MG63 (cell line): ENCODE measurements around the gene ASB14. TPM values are rescaled to one million over a fixed set of nuclear protein-coding genes. Genes with fewer than 3 reads are reported as not detected.
"Not testable (repeated sequence)": the region's sequence is repeated elsewhere in the genome, so short reads cannot be mapped to it uniquely, and the experiment has no call there.

Source experiments
- DNase-seq: peaks from one replicate; pipeline ENCODE4 v3.0.0-alpha.2; 2020
- H3K27me3 ChIP-seq: fragments of 250-450 bp; sonication (Bioruptor Pico); 2 replicates; pipeline ENCODE4 v1.5.1; 2020; ENCODE audit warnings: mild to moderate bottlenecking, moderate library complexity
- H3K36me3 ChIP-seq: fragments of 250-450 bp; sonication (Bioruptor Pico); 2 replicates; pipeline ENCODE4 v1.5.1; 2020; ENCODE audit warnings: mild to moderate bottlenecking, moderate library complexity
- H3K4me3 ChIP-seq: fragments of 250-450 bp; sonication (Bioruptor Pico); 2 replicates; pipeline ENCODE4 v1.5.1; 2020; ENCODE audit warnings: mild to moderate bottlenecking, moderate library complexity
- H3K9me3 ChIP-seq: fragments of 250-450 bp; sonication (Bioruptor Pico); 2 replicates; pipeline ENCODE4 v1.5.1; 2020; ENCODE audit warnings: mild to moderate bottlenecking, moderate library complexity
- total RNA-seq: library from RNA; depleted of rRNA; stranded (reverse); fragments of >200 nt; shearing (Covaris generic); gene quantifications from 2 replicates; pipeline ENCODE4 v1.2.3, GENCODE V29; 2014; ENCODE audit warnings: low replicate concordance; rRNA removed

The ASB14 gene
- not detected in 2 replicates for total RNA-seq

DNA sequence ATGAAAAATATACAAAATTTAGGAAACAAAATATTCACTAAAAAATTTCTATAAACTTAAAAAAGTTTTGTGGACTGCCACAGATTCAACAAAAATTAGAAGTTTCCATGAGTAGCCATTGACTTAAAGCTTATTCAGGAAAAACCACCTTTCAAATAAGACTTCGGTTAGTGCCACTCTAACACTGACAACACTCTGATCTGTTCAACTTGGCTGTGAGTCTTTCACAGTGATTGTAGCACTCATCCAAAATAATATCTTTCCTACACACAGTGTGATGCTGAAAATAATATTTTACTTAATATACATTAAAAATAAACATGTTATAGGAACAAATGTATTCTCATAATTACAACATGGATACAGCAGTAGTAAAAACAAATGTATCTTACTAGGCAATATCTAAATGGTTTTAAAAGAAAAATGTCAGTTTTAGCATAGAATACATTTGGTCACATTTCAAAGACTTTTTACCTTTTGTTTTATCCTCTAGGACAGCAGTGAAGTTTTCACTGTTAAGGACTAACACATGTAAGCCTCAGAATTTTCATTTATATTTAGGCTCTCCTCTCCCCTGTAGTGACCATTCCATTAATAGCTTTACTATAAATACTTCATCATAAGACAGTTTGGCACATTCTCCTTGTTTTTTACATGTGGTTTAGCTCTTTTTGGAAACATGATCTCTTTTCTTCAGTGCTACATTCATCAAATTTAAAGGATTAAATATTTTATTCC, at the start of gene ASB14:
ASB14 (minus strand) TSS at position 527 of the 738 bp plus-strand sequence. CDS start 652 bp downstream, outside the sequence.
- no peaks in the 10 kb centered on the region for H3K9me3 ChIP-seq
- no peaks in the 10 kb centered on the region for H3K27me3 ChIP-seq
- H3K36me3 ChIP-seq, result no peaks in the 10 kb centered on the region
- no peak within 1 kb of the TSS for H3K4me3 ChIP-seq
- no peak for DNase-seq

DNA sequence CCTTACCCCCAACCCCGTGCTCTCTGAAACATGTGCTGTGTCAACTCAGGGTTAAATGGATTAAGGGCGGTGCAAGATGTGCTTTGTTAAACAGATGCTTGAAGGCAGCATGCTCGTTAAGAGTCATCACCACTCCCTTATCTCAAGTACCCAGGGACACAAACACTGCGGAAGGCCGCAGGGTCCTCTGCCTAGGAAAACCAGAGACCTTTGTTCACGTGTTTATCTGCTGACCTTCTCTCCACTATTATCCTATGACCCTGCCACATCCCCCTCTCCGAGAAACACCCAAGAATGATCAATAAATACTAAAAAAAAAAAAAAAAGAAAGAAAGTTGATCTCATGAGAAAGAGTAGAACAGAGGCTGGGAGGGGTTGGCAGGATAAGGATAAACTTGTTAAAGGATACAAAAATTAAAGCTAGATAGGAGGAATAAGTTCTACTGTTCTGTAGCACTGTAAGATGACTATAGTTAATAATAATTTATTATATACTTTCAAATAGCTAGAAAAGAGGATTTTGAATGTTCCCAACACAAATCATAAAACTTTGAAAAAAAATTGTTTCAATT, 46.7 kb upstream of the ASB14 start:
- not testable (repeated sequence) for H3K27me3 ChIP-seq, H3K36me3 ChIP-seq, H3K9me3 ChIP-seq, H3K4me3 ChIP-seq, DNase-seq

GRCh38 chr3:57338272-57339070, 46.0 kb upstream of the ASB14 start:
- H3K9me3 ChIP-seq, result not testable (repeated sequence)

DNA sequence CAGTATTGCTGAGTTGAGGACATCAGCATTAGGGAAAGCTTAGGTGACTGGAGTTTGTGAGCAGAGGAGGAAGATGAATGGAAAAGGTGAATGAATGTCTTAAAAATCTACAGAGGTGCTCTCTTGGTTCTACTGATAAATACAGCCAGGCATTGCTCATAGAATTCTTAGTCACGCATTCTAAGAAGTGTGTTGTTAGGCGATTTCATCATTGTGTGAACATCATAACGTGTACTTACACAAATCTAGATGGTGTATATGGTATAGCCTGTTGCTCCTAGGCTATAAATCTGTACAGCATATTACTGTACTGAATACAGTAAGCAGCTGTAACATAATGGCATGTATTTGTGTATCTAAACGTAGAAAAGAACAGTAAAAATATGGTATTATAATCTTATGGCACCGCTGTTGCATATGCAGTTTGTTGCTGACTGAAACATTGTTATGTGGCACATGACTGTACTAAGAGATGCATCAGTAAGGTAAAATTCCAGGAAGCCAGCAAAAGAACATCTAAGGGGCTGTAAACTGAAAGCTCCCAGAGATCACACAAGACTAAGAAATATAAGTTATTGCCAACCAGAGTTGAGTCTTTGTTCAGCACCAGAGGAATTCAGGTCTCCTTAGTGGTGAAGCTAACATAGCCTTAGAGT, 42.9 kb upstream of the ASB14 start:
- no peak for DNase-seq
- no peaks in the 10 kb centered on the region for H3K36me3 ChIP-seq
- no peak overlapping the region for H3K4me3 ChIP-seq
- H3K9me3 ChIP-seq, result no peaks in the 10 kb centered on the region
- H3K27me3 ChIP-seq, result no peaks in the 10 kb centered on the region; the same call in 1 of the 2 replicates

More at GRCh38 chr3:57338272-57339070, 46.0 kb upstream of the ASB14 start:
- H3K36me3 ChIP-seq, H3K4me3 ChIP-seq, DNase-seq, H3K27me3 ChIP-seq: not testable (repeated sequence)

- H3K4me3 ChIP-seq, result no peak overlapping the region
- no peak for DNase-seq
- no peaks in the 10 kb centered on the region for H3K36me3 ChIP-seq
- H3K27me3 ChIP-seq, result no peaks in the 10 kb centered on the region; the same call in 1 of the 2 replicates
- no peaks in the 10 kb centered on the region for H3K9me3 ChIP-seq
Measured at GRCh38 chr3:57331078-57331610, 38.7 kb upstream of the ASB14 start.

DNA sequence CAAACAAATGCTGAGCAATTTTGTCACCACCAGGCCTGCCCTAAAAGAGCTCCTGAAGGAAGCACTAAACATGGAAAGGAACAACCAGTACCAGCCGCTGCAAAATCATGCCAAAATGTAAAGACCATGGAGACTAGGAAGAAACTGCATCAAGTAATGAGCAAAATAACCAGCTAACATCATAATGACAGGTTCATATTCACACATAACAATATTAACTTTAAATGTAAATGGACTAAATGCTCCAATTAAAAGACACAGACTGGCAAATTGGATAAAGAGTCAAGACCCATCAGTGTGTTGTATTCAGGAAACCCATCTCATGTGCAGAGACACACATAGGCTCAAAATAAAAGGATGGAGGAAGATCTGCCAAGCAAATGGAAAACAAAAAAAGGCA, 34.0 kb upstream of the ASB14 start:
- not testable (repeated sequence) for H3K4me3 ChIP-seq, H3K9me3 ChIP-seq, DNase-seq, H3K36me3 ChIP-seq, H3K27me3 ChIP-seq

DNA sequence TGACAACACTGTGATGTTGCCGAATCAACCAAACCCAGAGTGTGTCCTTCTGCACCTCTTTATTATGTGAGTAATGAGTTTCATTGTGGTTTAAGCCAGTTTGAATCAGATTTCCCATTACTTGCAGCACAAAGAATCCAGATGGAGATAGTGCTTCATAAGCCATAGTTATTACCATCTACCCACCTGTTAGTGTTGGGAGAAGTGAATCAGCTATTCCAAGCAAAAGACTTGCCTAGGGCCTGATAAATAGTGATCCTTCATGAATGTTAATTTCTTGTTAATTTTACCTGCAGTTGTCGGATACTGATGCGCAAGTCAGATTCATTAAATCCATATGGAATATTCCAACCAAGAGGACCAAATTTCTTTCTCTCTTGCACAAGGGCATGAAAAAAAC, 21.7 kb upstream of the ASB14 start:
- Histone ChIP-seq H3K4me3 (no peak overlapping the region), H3K36me3 (no peaks in the 10 kb centered on the region), H3K9me3 (no peaks in the 10 kb centered on the region; the same call in 1 of the 2 replicates), H3K27me3 (no peaks in the 10 kb centered on the region)
- no peak for DNase-seq

GRCh38 chr3:57309769-57310360, 17.4 kb upstream of the ASB14 start:
- DNase-seq, result no peak
- H3K9me3 ChIP-seq, result no peaks in the 10 kb centered on the region
- no peaks in the 10 kb centered on the region for H3K27me3 ChIP-seq
- no peak overlapping the region for H3K4me3 ChIP-seq
- no peaks in the 10 kb centered on the region for H3K36me3 ChIP-seq

- DNase-seq, H3K27me3 ChIP-seq, H3K9me3 ChIP-seq: not testable (repeated sequence)
Measured at GRCh38 chr3:57303520-57303919, 11.0 kb upstream of the ASB14 start.

DNA sequence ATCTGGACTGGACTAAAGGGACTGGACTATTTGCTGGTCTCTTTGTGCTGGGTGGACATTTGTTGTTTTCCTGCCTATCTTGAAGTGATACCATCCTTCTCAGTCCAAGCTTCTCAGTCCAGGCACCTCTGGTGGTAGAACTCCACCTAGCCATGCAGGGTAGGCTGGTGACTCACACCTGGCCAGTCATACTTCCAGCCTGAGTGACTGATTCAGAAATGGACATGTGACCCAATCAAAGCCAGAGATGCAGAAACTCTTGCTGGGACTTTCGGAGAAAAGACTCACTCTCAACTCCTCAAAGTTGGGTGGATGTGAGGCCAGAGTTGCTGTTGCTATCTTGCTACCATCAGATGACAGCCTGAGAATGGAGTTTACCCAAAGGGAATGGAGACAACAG, 5.6 kb upstream of the ASB14 start:
- H3K36me3 ChIP-seq, result no peaks in the 10 kb centered on the region
- DNase-seq, result peak; percentile 30
- H3K9me3 ChIP-seq, result no peaks in the 10 kb centered on the region
- H3K27me3 ChIP-seq, result no peaks in the 10 kb centered on the region
- no peak overlapping the region for H3K4me3 ChIP-seq

More at GRCh38 chr3:57303520-57303919, 11.0 kb upstream of the ASB14 start:
- not testable (repeated sequence) for H3K36me3 ChIP-seq, H3K4me3 ChIP-seq

DNA sequence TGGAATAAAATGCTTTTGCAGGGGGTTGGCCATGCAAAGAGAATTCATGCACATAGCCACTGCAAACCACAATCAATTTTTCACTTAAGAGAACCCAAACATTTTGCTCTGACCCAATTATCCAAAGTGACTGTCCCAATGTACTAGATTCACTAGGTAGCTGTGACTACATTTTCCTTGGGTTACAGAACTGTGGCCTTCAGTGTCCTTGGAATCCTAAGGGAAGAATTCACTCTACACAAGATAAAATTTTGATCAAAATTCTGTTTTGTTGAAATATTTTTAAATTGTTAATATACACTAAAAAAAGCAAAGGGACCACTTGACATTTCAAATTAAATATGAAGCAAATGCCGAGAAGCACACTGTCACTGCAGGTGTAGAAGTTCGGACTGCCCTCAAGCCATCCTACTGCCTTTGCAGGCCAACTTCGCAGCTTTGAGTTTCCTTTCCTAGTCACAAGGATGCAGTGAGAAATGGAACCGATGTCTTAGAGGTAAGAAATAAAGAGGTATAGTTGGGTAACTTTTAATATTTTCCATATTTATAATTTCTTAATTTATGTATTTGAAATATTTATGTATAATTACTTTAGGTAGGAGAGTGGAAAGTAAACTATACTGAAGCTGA, 527 bp upstream of the ASB14 start:
- no peaks in the 10 kb centered on the region for H3K9me3 ChIP-seq
- H3K27me3 ChIP-seq, result no peaks in the 10 kb centered on the region
- no peak for DNase-seq

GRCh38 chr3:57288403-57288802, 4.1 kb downstream of the ASB14 start:
- no peaks in the 10 kb centered on the region for H3K27me3 ChIP-seq

More for the DNA sequence above, 527 bp upstream of the ASB14 start:
- H3K36me3 ChIP-seq, result no peaks in the 10 kb centered on the region
- no peak overlapping the region for H3K4me3 ChIP-seq

GRCh38 chr3:57287205-57287604, 5.3 kb downstream of the ASB14 start:
- DNase-seq, result no peak
- Histone ChIP-seq H3K4me3 (no peak overlapping the region), H3K27me3 (no peaks in the 10 kb centered on the region), H3K9me3 (0 out of 2 replicates have a peak, but pooled peaks cover 2% of the 10 kb centered on the region), H3K36me3 (no peaks in the 10 kb centered on the region)

More at GRCh38 chr3:57288403-57288802, 4.1 kb downstream of the ASB14 start:
- no peak for DNase-seq
- H3K4me3 ChIP-seq, result no peak overlapping the region
- H3K9me3 ChIP-seq, result 0 out of 2 replicates have a peak, but pooled peaks cover 2% of the 10 kb centered on the region
- H3K36me3 ChIP-seq, result no peaks in the 10 kb centered on the region

DNA sequence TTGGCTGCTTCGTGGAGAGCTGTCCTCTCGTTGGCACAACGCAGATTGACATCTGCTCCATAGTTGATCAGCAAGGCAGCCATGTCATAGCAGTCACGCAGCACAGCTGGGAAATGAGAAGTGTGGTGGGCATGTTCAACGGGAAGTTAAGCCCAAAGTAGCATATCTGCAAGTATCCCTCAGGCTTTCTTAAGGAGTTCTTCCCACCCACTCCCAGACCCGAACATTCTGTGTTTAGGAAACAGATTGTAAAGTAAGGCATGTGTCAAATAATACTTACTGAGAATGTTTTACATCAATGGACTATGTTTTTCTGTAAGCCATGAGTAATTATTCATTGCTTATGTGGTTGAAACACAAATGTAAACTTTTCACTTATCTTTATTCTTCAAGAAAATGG, 9.2 kb downstream of the ASB14 start:
- Histone ChIP-seq H3K27me3 (no peaks in the 10 kb centered on the region), H3K9me3 (0 out of 2 replicates have a peak, but pooled peaks cover 2% of the 10 kb centered on the region), H3K36me3 (no peaks in the 10 kb centered on the region), H3K4me3 (no peak overlapping the region)
- DNase-seq, result no peak

- no peak for DNase-seq
- no peaks in the 10 kb centered on the region for H3K27me3 ChIP-seq
- H3K9me3 ChIP-seq, result 0 out of 2 replicates have a peak, but pooled peaks cover 2% of the 10 kb centered on the region
- no peak overlapping the region for H3K4me3 ChIP-seq
- H3K36me3 ChIP-seq, result no peaks in the 10 kb centered on the region
Measured at GRCh38 chr3:57281715-57282114, 10.8 kb downstream of the ASB14 start.

DNA sequence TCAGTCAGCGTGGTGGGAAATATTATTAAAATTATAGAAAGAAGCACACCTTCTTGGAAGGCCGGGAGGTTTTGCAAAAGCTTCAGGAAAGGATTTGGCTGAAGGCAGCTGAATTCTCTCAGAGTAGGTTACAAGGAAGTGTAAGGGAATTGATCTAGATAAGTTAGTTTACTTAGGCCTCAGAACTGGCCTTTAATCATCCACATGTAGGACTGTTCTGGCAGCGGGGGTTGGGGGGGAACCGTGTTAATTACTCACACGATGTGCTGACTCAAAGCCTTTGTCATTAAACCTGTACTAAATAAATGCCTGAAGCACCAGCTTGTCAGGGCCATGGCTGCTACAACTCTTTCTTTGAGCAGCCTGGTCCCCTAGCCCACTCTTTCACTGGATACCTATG, 12.8 kb downstream of the ASB14 start:
- no peaks in the 10 kb centered on the region for H3K36me3 ChIP-seq
- H3K9me3 ChIP-seq, result no peaks in the 10 kb centered on the region
- no peaks in the 10 kb centered on the region for H3K27me3 ChIP-seq
- DNase-seq, result no peak
- H3K4me3 ChIP-seq, result no peak overlapping the region
